MM.1S (cell line): ENCODE measurements around the gene CPLX4.

Experiments
- CTCF ChIP-seq: fragments of 300-600 bp; sonication (generic); IDR thresholded peaks from 2 replicates; pipeline ENCODE4 v1.5.1; 2016; ENCODE audit warnings: antibody characterized with exemption, low read length, mixed read lengths
- EZH2phosphoT487 ChIP-seq: fragments of 300-600 bp; sonication (generic); IDR thresholded peaks from 2 replicates; pipeline ENCODE4 v1.6.1; 2018; ENCODE audit warnings: antibody characterized with exemption, low read length

- TF ChIP-seq CTCF (no peak), EZH2phosphoT487 (no peak)
Measured at GRCh38 chr18:59352250-59352855, 33.9 kb upstream of the CPLX4 start.
